ENCODE measurements around the gene HERC2. TPM values are rescaled to one million over a fixed set of nuclear protein-coding genes. Genes with fewer than 3 reads are reported as not detected.

Gene HERC2
- total and polyA plus RNA-seq, 2 of the 13 experiments (the other 11 are each of a cell fraction or from before 2014, with no cell fraction given) = 17.6 to 24.8 TPM

DNA sequence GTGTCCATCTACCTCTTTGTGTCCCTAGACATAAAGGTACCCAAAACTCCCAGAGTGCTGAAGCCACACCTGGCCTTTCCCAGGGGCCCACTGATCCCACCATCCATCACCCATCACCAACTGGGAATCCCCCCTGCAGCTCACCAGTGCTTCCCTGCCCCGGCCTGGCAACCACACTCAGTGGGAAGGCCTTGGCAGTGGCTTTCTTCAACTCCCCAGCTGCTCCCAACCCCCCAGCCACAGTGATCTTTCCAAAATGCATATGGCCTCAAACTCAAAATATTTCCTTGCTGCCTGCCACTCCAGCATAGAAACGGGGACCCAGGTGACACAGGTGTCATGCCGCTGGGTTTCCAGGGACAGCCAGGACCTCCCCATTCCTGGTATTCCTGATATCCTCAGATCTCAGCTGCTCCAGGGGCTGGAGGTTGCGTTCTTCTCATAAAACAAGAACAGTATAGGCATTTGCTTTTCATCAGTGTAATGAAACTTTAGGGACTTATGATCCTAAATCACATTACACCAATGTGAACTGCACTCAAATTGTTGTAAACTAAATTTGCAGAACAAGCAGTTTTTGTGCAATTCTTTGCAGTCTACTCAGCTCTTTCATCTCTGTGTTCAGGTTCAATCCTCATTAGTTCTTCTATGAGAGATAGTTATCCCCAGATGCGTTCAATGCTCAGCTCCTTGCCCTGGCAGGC lies 224.2 kb downstream of the HERC2 start:
- ChIA-PET POLR2A (no interaction called here), CTCF (ENCODE audit: low intra/inter-chr PET ratio, low total read pairs) (no interaction called here)
- FAIRE-seq (no peak), ATAC-seq (no peak), DNase-seq (ENCODE audit: low spot score) (no peak)
- Histone ChIP-seq H3K27ac (ENCODE audit: extremely low read length, insufficient read depth, low read length) (no peak overlapping the region), H3K36me3 (replicated peaks in 1 of 2; ENCODE audit: control insufficient read depth in 1 of 2, insufficient read depth in 2 of 2, low read length in 2 of 2) (no peaks in the 10 kb centered on the region), H3K9ac (ENCODE audit: insufficient read depth, low read depth, low read length) (no peak overlapping the region), H3K4me1 (ENCODE audit: insufficient read depth, low read length) (peaks cover 37% of the 10 kb centered on the region), H3K27me3 (ENCODE audit: control insufficient read depth in 1 of 2, insufficient read depth in 2 of 2, low read length in 2 of 2) (peaks cover 12 to 82% of the 10 kb centered on the region in 2 experiments; a peak in 4 of 5 replicates), H2AFZ (ENCODE audit: low read length) (no peak overlapping the region), H3K9me3 (ENCODE audit: low read length) (no peaks in the 10 kb centered on the region), H4K20me1 (ENCODE audit: insufficient read depth, low read length) (no peaks in the 10 kb centered on the region), H3K4me2 (ENCODE audit: low read depth, low read length) (no peak overlapping the region), H3K4me3 (replicated peaks in 1 of 3; ENCODE audit: insufficient read depth in 1 of 3, low read depth in 2 of 3, low read length in 3 of 3) (no peak overlapping the region), H3K79me2 (ENCODE audit: insufficient read depth, low read length) (no peaks in the 10 kb centered on the region)
- intact Hi-C loops (cut with micrococcal nuclease; ENCODE audit: unreplicated experiment) = loop anchor here (1.0 kb wide), 1 partner anchor 12 kb away; no protein-coding TSS in a partner anchor
- in situ Hi-C loops (cut with HindIII; ENCODE audit: extremely low pct_ligation_motif_present, low pct_unique_long_range_greater_than_20kb) = no loop called here
- no TSS peak for BruUV-seq (replicated peaks)
- TF ChIP-seq SMAD9 (CRISPR knock-in tag; IDR thresholded peaks at IDR 0.05) (no peak), MAFK (conservative IDR thresholded peaks at IDR 0.05 in 1 of 2, IDR thresholded peaks at IDR 0.05 in 1 of 2; ENCODE audit: low read length in 2 of 2) (peak; percentile 74 to 84), MAFF (IDR thresholded peaks at IDR 0.05; ENCODE audit: low read depth, low read length) (peak; percentile 81)
- WGBS (ENCODE audit: low lambda C conversion rate) = 21% methylated on average over 5 of the region's 5 CpGs

DNA sequence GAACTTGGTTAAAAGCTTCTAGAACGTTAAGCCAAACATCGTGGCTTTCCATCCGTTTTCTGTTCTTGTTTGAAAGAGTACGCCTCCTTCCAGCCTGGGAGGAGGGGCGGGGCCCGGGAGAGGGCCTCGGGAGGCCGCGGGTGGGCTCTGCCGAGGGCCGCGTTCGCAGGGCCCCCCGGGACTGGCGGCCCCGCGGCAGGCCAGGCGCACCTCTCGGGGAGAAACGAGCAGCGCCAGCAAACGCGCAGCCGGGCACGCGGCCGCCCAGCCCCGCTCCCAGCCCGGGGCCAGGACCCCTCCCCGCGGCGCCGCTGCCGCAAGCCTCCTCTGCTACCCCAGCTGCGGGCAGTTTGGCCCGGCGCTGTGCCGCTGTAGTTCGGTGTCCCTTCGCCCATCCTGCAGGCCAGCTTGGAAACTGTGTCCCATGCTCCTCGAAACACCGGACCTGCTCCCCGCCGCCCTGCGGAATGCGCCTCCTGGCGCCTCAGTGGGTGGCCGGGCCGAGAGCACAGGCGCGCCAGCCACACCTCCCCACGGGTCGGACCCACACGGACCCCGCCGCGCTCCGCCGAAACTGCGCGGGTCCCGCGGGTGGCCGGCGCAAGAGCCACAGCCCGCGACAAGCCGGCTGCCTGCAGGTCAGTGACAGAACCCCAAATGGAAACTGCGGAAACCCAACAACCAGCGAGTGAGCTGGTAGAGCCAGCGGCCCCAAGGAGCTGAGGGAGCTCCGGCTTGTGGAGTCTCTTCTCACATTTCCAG lies 225.1 kb downstream of the HERC2 start:
- POLR2A ChIA-PET = no interaction called here
- Histone ChIP-seq H3K9ac (ENCODE audit: insufficient read depth, low read depth, low read length) (no peak overlapping the region), H3K4me1 (ENCODE audit: insufficient read depth, low read length) (peaks cover 37% of the 10 kb centered on the region), H3K79me2 (ENCODE audit: insufficient read depth, low read length) (no peaks in the 10 kb centered on the region), H4K20me1 (ENCODE audit: insufficient read depth, low read length) (no peaks in the 10 kb centered on the region), H2AFZ (ENCODE audit: low read length) (no peak overlapping the region), H3K9me3 (ENCODE audit: low read length) (peaks cover under 1% of the 10 kb centered on the region; the same call in 1 of the 2 replicates), H3K36me3 (replicated peaks in 1 of 2; ENCODE audit: control insufficient read depth in 1 of 2, insufficient read depth in 2 of 2, low read length in 2 of 2) (no peaks in the 10 kb centered on the region), H3K27ac (ENCODE audit: extremely low read length, insufficient read depth, low read length) (no peak overlapping the region), H3K4me3 (replicated peaks in 1 of 3; ENCODE audit: insufficient read depth in 1 of 3, low read depth in 2 of 3, low read length in 3 of 3) (peak overlapping the region; percentile 56 to 74 (median 60); a peak in 5 of 6 replicates), H3K27me3 (ENCODE audit: control insufficient read depth in 1 of 2, insufficient read depth in 2 of 2, low read length in 2 of 2) (peaks cover 12 to 75% of the 10 kb centered on the region in 2 experiments; a peak in 4 of 5 replicates), H3K4me2 (ENCODE audit: low read depth, low read length) (peak overlapping the region; percentile 98)
- DNase-seq (ENCODE audit: low spot score) (no peak), FAIRE-seq (no peak), ATAC-seq (0 out of 3 replicates have a peak, but pooled peaks have one; percentile 2)
- 68% methylated on average over 6 of the region's 72 CpGs for WGBS (ENCODE audit: low lambda C conversion rate)
- in situ Hi-C loops (cut with HindIII; ENCODE audit: extremely low pct_ligation_motif_present, low pct_unique_long_range_greater_than_20kb) = no loop called here
- CTCF ChIA-PET (ENCODE audit: low intra/inter-chr PET ratio, low total read pairs) = no interaction called here
- intact Hi-C loops (cut with micrococcal nuclease; ENCODE audit: unreplicated experiment) = no loop called here
- BruUV-seq (replicated peaks) = no TSS peak
- no peak for TF ChIP-seq MED1 (CRISPR knock-in tag; IDR thresholded peaks at IDR 0.05)
- TF ChIP-seq SIX1 (CRISPR knock-in tag; IDR thresholded peaks at IDR 0.05; ENCODE audit: borderline replicate concordance) = no peak
- no peak for TF ChIP-seq EP300 (IDR thresholded peaks at IDR 0.05; ENCODE audit: low read depth in 2 of 2, low read length in 2 of 2)
- no peak for TF ChIP-seq EP300 (CRISPR knock-in tag; IDR thresholded peaks at IDR 0.05; ENCODE audit: borderline replicate concordance)
- no peak for TF ChIP-seq ZFP1 (CRISPR knock-in tag; IDR thresholded peaks at IDR 0.05)
- TF ChIP-seq, protein P1, sequence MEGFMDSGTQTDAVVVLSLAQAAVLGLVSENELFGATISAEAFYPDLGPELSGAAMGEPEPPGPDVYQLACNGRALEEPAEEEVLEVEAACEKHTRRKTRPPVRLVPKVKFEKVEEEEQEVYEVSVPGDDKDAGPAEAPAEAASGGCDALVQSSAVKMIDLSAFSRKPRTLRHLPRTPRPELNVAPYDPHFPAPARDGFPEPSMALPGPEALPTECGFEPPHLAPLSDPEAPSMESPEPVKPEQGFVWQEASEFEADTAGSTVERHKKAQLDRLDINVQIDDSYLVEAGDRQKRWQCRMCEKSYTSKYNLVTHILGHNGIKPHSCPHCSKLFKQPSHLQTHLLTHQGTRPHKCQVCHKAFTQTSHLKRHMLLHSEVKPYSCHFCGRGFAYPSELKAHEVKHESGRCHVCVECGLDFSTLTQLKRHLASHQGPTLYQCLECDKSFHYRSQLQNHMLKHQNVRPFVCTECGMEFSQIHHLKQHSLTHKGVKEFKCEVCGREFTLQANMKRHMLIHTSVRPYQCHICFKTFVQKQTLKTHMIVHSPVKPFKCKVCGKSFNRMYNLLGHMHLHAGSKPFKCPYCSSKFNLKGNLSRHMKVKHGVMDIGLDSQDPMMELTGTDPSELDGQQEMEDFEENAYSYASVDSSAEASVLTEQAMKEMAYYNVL (CRISPR knock-in tag; IDR thresholded peaks at IDR 0.05; ENCODE audit: borderline replicate concordance) = no peak
- no peak for TF ChIP-seq ZNF263 (CRISPR knock-in tag; IDR thresholded peaks at IDR 0.05)
- no peak for TF ChIP-seq ZNF383 (CRISPR knock-in tag; IDR thresholded peaks at IDR 0.05; ENCODE audit: borderline replicate concordance)
- TF ChIP-seq KDM1A (CRISPR knock-in tag; IDR thresholded peaks at IDR 0.05) = no peak
- TF ChIP-seq, protein P2, sequence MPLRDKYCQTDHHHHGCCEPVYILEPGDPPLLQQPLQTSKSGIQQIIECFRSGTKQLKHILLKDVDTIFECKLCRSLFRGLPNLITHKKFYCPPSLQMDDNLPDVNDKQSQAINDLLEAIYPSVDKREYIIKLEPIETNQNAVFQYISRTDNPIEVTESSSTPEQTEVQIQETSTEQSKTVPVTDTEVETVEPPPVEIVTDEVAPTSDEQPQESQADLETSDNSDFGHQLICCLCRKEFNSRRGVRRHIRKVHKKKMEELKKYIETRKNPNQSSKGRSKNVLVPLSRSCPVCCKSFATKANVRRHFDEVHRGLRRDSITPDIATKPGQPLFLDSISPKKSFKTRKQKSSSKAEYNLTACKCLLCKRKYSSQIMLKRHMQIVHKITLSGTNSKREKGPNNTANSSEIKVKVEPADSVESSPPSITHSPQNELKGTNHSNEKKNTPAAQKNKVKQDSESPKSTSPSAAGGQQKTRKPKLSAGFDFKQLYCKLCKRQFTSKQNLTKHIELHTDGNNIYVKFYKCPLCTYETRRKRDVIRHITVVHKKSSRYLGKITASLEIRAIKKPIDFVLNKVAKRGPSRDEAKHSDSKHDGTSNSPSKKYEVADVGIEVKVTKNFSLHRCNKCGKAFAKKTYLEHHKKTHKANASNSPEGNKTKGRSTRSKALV (CRISPR knock-in tag; IDR thresholded peaks at IDR 0.05) = peak; percentile 34; the same call in 1 of the 2 replicates
- TF ChIP-seq DNMT1 (CRISPR knock-in tag; IDR thresholded peaks at IDR 0.05) = peak; percentile 40; the same call in 1 of the 2 replicates

All from HepG2 (cell line).